AG04449 (cell line): ENCODE results near the gene KAZN.

Experiments used
- CTCF ChIA-PET: fragments of 350-600 bp; formaldehyde crosslinking; extraction: SDS; loops from one replicate; lab custom pipeline; 2021; ENCODE audit warnings: antibody characterized with exemption; lab: Yijun Ruan, JAX
- POLR2A ChIA-PET: fragments of 400-600, 350-600 bp; formaldehyde crosslinking; extraction: SDS; loops from one replicate; lab custom pipeline; 2020; ENCODE audit warnings: antibody characterized with exemption, inconsistent platforms; lab: Yijun Ruan, JAX
- DNase-seq: peaks from one replicate; pipeline ENCODE4 v3.0.0-alpha.2; 2010; ENCODE audit warnings: low read depth, low spot score
- H3K4me3 ChIP-seq: 2 replicates; pipeline ENCODE4 v1.5.1; 2011; ENCODE audit warnings: low read depth, mild to moderate bottlenecking, control low read depth, low read length
- TF ChIP-seq, protein P1 (sequence below): IDR thresholded peaks from one replicate; pipeline ENCODE4 v1.5.1; 2011; ENCODE audit warnings: mild to moderate bottlenecking, moderate library complexity, low read length, control low read depth, inconsistent platforms; ENCODE audit not compliant: insufficient read depth; ENCODE audit errors: missing control alignments

KAZN gene

DNA sequence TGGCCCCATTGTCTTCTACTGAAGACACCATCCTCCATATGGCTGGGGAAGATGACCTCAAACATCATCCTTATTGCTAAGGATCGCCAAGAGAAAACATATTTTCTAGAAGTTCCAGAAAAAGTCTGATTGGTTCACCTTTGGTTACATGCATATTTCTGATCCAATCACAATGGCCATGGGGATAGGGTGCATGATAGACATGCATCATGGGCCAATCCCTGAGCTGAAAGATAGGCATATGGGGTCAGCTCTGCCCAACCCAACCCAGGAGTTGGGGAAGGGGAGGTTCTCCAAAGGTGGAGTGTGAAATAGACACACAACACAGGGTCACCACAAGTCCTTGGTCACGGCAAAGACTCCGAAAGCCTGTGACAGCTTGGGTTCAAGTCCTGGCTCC, 278.7 kb downstream of the KAZN start:
- TF ChIP-seq, protein P1, sequence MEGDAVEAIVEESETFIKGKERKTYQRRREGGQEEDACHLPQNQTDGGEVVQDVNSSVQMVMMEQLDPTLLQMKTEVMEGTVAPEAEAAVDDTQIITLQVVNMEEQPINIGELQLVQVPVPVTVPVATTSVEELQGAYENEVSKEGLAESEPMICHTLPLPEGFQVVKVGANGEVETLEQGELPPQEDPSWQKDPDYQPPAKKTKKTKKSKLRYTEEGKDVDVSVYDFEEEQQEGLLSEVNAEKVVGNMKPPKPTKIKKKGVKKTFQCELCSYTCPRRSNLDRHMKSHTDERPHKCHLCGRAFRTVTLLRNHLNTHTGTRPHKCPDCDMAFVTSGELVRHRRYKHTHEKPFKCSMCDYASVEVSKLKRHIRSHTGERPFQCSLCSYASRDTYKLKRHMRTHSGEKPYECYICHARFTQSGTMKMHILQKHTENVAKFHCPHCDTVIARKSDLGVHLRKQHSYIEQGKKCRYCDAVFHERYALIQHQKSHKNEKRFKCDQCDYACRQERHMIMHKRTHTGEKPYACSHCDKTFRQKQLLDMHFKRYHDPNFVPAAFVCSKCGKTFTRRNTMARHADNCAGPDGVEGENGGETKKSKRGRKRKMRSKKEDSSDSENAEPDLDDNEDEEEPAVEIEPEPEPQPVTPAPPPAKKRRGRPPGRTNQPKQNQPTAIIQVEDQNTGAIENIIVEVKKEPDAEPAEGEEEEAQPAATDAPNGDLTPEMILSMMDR, result no peak
- DNase-seq, result no peak
- H3K4me3 ChIP-seq, result no peak overlapping the region
- POLR2A ChIA-PET, result no interaction called here
- CTCF ChIA-PET, result interaction anchor here (1.3 to 2.4 kb wide), 2 partner anchors 38 to 151 kb away, joined by 4 to 6 read pairs; no protein-coding TSS in a partner anchor

DNA sequence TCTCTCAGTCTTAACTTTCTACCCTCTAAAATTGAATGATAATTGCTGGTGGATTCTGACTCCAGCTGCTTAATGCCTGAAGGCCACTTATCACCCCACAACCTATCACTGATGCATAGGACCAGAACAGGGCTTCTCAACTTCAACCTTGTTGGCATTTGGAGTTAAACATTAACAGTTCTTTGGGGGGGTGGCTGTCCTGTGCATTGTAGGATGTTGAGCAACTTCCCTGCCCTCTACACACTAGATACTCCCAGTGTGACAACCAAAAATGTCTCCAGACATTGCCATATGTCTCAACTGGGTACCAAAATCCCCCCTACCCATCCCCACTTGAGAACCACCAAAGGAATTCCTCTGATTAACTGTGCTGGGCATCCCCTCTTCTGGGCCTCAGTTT, 279.6 kb downstream of the KAZN start:
- ChIA-PET CTCF (interaction anchor here (2.4 kb wide), 1 partner anchor 37 kb away, joined by 6 read pairs; no protein-coding TSS in a partner anchor), POLR2A (no interaction called here)
- TF ChIP-seq, protein P1, result no peak
- no peak for DNase-seq
- H3K4me3 ChIP-seq, result no peak overlapping the region

DNA sequence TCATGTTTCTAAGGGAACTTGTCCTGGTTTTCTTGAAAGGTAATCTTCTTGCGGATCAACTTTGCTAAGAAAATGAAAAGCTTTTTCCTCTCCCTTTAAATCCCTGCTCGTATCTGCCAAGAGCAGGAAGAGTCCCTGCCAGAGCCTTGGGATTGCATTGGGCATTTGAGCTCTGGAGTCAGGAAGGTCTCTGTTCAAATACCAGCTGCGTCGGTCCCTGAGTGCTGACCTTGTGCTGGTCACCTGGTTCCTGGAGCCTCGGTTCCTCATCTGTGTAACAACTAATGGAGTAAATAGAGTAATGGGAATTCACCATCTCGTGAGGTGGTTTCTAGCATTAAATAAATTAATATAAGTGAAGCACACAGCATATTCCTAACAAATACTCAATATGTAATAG, 280.5 kb downstream of the KAZN start:
- H3K4me3 ChIP-seq, result no peak overlapping the region
- ChIA-PET POLR2A (no interaction called here), CTCF (interaction anchor here (2.4 kb wide), 1 partner anchor 36 kb away, joined by 6 read pairs; no protein-coding TSS in a partner anchor)
- DNase-seq, result no peak
- TF ChIP-seq, protein P1, result no peak

DNA sequence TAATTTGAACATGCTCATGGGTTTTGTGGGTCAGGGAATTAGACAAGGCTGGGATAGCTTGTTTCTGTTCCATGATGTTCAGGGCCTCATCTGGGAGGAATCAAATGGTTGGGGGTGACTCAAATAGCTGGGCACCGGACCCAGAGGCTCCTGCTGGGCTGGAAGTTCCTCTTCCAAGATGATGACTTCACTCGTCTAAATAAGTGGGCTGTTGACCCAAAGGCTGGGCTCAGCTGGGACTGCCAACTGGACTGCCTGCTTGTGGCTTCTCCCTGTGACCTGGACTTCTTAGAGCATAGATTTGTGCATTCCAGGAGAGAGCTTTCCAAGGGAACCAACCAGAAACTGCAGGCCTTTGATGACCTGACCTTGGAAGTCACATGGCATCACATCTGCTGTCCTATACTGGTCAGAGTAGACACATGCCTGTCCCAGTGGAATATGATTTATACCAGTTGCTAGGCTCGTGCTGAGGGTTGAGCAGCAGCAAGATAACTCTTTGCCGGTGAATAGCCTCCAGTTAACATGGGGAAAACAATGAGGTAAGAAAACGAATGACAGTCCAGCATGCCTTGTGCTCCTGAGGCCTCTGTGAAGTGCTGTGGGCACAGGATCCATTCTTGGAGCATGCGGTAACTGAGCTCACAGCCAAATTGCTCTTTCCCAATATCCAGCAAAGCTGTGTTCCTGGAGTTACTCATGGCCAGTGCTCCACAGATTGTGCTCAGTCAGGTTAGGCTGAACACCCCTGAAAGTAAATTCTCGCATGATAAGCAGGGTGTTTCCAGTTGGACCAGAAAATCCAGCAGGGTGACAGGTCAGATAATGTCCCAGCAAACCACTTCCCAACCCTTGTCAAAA, 282.2 kb downstream of the KAZN start:
- TF ChIP-seq, protein P1, result no peak
- CTCF ChIA-PET, result interaction anchor here (1.0 kb wide), 1 partner anchor 166 kb away, joined by 3 read pairs; no protein-coding TSS in a partner anchor
- no peak overlapping the region for H3K4me3 ChIP-seq
- POLR2A ChIA-PET, result no interaction called here
- DNase-seq, result peak; percentile 7

DNA sequence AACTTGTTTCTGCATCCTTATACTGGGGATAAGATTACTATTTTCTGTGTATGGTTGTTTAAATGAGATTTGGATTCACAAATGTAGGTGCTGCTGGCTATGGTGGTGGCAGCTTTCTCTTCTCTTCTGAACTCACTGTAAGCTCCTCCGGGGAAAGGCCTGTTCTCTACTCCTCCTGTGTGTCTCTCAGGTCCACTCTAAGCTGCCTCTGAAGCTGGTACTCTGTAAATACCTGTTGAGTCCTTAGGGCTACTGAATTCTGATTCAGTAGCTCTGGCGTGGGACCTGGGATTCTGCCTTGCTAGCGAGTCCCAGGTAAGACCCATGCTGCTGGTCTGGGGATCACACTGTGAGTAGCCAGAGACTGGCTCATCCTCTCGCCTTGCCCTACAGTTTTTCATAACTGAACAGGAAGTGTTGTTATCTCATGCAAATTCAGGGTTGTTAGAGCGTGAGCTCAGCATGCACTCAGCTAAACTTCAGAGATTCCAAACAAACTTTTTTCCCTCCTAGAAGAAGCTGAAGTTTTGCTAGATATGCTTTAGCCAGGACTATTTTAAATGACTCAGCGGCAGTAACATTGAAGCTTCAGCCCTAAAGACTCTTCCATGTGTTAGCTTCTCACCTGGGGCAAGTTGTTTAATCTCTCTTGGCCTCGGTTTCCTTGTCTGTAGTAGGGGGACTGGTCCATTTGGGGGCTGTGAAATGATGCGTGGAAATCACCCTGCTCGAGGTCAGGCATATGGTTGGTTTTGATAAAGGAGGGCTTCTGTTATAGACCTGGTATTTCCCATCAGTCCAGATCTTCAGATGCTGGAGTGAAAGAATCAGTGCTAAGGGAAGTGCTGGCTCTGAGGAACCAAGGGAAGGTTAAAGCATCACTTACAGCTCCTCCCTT, 283.5 kb downstream of the KAZN start:
- no peak overlapping the region for H3K4me3 ChIP-seq
- TF ChIP-seq, protein P1, result no peak
- CTCF ChIA-PET, result interaction anchor here (1.2 kb wide), 1 partner anchor 33 kb away, joined by 3 read pairs; no protein-coding TSS in a partner anchor
- DNase-seq, result no peak
- POLR2A ChIA-PET, result no interaction called here

DNA sequence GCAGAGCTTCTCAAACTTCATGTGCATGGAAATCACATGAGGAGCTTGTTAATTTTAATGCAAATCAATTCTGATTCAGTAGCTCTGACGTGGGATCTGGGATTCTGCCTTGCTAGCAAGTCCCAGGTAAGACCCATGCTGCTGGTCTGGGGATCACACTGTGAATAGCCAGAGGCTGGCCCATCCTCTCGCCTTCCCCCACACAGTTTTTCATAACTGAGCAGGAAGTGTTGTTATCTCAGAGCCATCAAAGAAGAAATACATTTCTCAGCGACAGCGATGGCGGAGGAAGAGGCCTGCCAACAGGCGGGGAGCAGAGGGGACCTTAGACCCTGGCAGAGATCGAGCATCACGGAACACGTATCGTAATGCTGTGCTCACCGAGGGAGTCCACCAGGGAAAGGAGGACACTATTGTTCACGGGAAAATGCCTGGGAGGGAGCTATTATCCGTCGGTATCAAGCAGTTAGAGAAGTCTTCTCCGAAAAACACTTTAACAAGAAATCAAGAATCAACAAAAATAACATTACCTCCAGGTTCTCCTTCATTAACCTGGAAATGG, 286.2 kb downstream of the KAZN start:
- ChIA-PET POLR2A (no interaction called here), CTCF (no interaction called here)
- TF ChIP-seq, protein P1, result no peak
- DNase-seq, result no peak
- no peak overlapping the region for H3K4me3 ChIP-seq
